Keratinocyte (primary cell): ENCODE results near the gene GNAT3.

Experiments
- CTCF ChIP-seq, 3 experiments: IDR thresholded peaks in 1 of 3; conservative IDR thresholded peaks in 1 of 3; optimal IDR thresholded peaks in 1 of 3; 2 replicates in 2 of 3; 3 replicates in 1 of 3; pipeline versions ENCODE3 to v1.5.1; 2011; ENCODE audit warnings: low read length in 3 of 3, mild to moderate bottlenecking in 3 of 3, moderate library complexity in 2 of 3, control low read depth in 1 of 3, inconsistent platforms in 1 of 3; ENCODE audit not compliant: insufficient read depth in 2 of 3; ENCODE audit errors: extremely low read depth in 1 of 3
- EZH2 ChIP-seq: IDR thresholded peaks from one replicate; pipeline ENCODE4 v1.6.1; 2012; ENCODE audit warnings: inconsistent platforms, mild to moderate bottlenecking, low read length, moderate library complexity

GRCh38 chr7:80482950-80483349 is 28.9 kb downstream of the GNAT3 start:
- no peak for TF ChIP-seq CTCF (optimal IDR thresholded peaks at IDR 0.05 in 1 of 3, IDR thresholded peaks at IDR 0.05 in 1 of 3, conservative IDR thresholded peaks at IDR 0.05 in 1 of 3; ENCODE audit: extremely low read depth in 1 of 3, insufficient read depth in 2 of 3, low read length in 3 of 3)
- no peak for TF ChIP-seq EZH2
